HG03432 (cell line): ENCODE data around the gene STOML3.

Experiments used
- ATAC-seq: cut with Tn5 transposase; IDR thresholded peaks from one replicate; pipeline ENCODE4 v1.9.1; 2021; ENCODE audit warnings: mild to moderate bottlenecking, moderate library complexity; ENCODE audit not compliant: unreplicated experiment

Gene STOML3

GRCh38 chr13:38922170-38922569, 68.5 kb downstream of the STOML3 start:
- no peak for ATAC-seq

GRCh38 chr13:38921081-38921480, 69.5 kb downstream of the STOML3 start:
- ATAC-seq: no peak
